Activated CD4-positive, alpha-beta T cell treated with anti-CD3 and anti-CD28 coated beads, Interleukin-2, Interleukin-4, amounts not matched to agents 100 ng/mL and 50 ng/mL, durations not matched to agents 16 hours and 8 hours (primary cell): Measurements from ENCODE around the gene LYPD4.

Source experiments
- DNase-seq: peaks from one replicate; pipeline ENCODE4 v3.0.0-alpha.2; 2020; ENCODE audit warnings: low spot score

The LYPD4 gene

GRCh38 chr19:41872775-41873647 lies 28.5 kb upstream of the LYPD4 start:
- DNase-seq, result peak; percentile 66

GRCh38 chr19:41872384-41872774 lies 27.9 kb upstream of the LYPD4 start:
- DNase-seq, result no peak

- peak; percentile 87 for DNase-seq
Observed at GRCh38 chr19:41871573-41872383, 27.3 kb upstream of the LYPD4 start.

GRCh38 chr19:41870401-41870873 lies 26.0 kb upstream of the LYPD4 start:
- DNase-seq, result no peak

- no peak for DNase-seq
Observed at GRCh38 chr19:41869374-41869955, 25.0 kb upstream of the LYPD4 start.

- DNase-seq, result no peak
Observed at GRCh38 chr19:41868989-41869300, 24.5 kb upstream of the LYPD4 start.

GRCh38 chr19:41868120-41868988 lies 23.9 kb upstream of the LYPD4 start:
- DNase-seq, result no peak

GRCh38 chr19:41866284-41866683 lies 21.8 kb upstream of the LYPD4 start:
- DNase-seq, result no peak

- no peak for DNase-seq
Observed at GRCh38 chr19:41864374-41864773, 19.9 kb upstream of the LYPD4 start.

- no peak for DNase-seq
Observed at GRCh38 chr19:41863209-41863931, 18.9 kb upstream of the LYPD4 start.

- no peak for DNase-seq
Observed at GRCh38 chr19:41862445-41862986, 18.0 kb upstream of the LYPD4 start.

GRCh38 chr19:41861846-41862245 lies 17.4 kb upstream of the LYPD4 start:
- DNase-seq, result no peak

- no peak for DNase-seq
Observed at GRCh38 chr19:41861116-41861768, 16.8 kb upstream of the LYPD4 start.

GRCh38 chr19:41860419-41861115 lies 16.1 kb upstream of the LYPD4 start:
- DNase-seq, result no peak

- DNase-seq, result peak; percentile 99
Observed at GRCh38 chr19:41859618-41860418, 15.3 kb upstream of the LYPD4 start, which contains the start of gene RPS19. Gene RPS19 (plus strand): TSS chr19:41860255. CDS start chr19:41860775, 520 bp downstream.

GRCh38 chr19:41859213-41859617 lies 14.7 kb upstream of the LYPD4 start:
- no peak for DNase-seq

- no peak for DNase-seq
Observed at GRCh38 chr19:41853768-41854167, 9.3 kb upstream of the LYPD4 start.

GRCh38 chr19:41853344-41853743 lies 8.9 kb upstream of the LYPD4 start:
- DNase-seq, result no peak

- DNase-seq, result no peak
Observed at GRCh38 chr19:41851456-41851855, 7.0 kb upstream of the LYPD4 start.
